Parietal lobe (tissue), 1 donor: ENCODE results near the gene DUS1L. TPM values are rescaled to one million over a fixed set of nuclear protein-coding genes. Genes with fewer than 3 reads are reported as not detected.

ENCODE experiments used
- total RNA-seq: library from RNA; depleted of rRNA; stranded (reverse); fragments of >200 nt; gene quantifications from one replicate; pipeline ENCODE4 v1.2.3, GENCODE V29; 2014

Gene DUS1L
- 34.4 TPM for total RNA-seq

DNA sequence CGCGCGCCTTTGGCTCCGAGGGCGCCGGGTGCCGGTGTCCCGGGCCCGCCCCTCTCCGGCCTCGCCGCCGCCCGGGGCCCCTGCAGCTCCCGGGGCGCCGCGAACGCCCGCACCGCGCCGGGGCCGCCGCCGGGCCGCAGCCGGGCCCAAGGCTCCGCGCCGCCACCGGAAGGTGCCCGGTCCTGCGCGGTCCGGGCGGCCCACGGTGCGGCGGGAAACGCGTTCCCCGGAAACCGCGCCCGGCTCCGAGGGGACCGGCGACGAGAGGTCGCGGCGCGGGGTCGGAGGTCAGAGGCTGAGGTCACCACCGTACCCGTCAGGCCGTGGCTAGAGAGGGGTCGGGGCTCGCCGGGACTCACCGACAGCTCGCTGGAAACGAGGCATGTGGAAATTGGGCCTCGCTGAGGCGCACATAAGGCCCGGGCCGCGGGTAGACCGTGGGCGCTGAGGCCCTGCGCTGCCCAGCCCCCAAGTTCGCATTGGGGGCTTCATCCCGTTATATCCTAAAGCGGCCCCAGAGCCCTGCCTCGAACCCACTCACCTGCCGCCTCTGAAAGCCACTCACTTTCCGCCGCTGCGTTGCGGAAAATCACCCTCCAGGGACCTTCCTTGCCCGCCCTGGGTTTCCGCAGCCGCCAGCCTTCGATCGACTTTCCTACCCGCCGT lies at the start of gene DUS1L:
Gene DUS1L, minus strand, starts transcription at position 167 of the 666 bp plus-strand sequence. CDS start 745 bp downstream, outside the sequence.

DNA sequence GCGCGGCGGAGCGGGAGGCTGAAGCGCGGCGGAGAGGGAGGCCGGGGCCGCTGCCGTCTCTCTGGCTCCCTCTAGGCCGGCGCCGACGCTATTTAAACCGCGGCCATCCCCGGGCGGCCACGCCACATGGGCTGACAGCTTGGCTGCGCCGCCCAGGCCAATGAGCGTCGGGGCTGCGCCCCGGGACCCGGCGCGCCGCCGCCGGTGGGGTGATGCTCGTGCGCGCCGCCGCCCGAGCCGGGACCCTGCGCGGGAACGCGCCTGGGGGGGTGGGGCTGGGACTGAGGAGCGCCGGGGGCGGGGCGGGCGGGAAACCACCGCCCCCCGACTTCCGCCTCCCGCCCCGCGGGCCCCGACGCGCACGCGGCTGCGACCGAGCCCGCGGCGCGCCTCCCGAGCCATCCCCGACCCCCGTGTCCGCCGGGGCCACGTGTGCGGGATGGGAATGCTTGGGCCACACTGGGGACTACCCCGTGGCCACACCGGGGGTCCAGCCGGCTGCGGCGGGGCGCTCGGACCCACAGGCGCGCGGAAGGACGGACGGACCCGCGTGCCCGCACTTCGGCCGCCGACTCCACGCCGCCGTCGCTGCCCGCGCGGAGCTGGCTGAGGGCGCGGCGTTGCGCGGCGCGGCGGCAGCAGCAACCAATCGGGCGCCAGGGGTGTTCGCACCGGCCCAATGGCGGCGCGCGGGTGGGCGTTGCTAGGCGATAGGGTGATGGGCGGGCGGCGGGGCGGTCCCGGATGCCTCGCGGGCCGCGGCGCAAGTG lies 32.8 kb upstream of the DUS1L start, which contains the start of gene FASN:
Gene FASN, minus strand, starts transcription at position 68 of the 770 bp plus-strand sequence. CDS start 1,791 bp downstream, outside the sequence.

DNA sequence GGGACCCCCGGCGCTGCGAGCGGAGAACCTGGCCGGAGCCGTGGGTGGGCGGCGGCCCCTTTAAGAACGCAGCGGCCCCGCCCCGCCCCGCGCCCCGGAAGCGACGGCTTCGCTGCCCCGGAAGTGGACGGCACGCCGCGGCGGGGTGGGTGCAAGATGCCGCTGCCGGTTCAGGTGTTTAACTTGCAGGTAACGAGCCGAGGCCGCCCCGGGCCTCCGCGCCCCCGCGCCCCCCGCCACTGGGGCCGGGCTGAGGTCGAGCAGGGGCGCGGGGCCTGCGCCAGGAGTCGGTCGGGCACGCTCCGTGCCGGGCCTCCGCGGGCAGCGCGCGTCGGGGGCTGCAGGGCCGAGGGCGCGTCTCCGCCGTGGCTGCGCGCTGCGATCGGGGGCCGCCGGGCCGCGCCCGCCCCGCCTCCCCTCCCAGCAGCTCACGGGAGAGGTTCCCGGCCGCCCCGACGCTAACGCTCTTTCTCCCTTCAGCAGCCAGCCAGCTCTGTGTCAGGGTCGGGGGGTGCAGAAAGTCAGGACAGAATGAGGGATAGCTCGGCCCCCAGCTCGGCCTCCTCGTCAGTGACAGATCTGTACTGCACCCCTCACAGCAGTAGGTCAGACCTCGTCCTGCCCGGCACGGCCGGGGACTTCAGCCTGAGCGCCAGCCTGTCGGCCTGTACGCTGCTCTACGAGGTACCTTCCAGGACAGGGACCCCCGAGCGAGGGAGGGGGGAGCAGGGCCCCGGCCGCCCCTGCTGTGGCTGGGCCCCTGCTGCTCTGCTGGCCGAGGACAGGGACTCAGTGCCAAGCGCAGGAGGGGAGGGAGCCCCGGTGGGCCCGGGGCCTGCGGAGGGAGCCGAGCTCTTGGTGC lies 13.6 kb downstream of the DUS1L start, which contains the start of the genes GPS1 and RFNG:
Gene GPS1, plus strand, starts transcription at position 123 of the 862 bp plus-strand sequence. Its CDS starts 34 bp downstream, at position 157.
Gene RFNG, minus strand, starts transcription at position 36 of the 862 bp plus-strand sequence. CDS start 45 bp downstream, outside the sequence.

DNA sequence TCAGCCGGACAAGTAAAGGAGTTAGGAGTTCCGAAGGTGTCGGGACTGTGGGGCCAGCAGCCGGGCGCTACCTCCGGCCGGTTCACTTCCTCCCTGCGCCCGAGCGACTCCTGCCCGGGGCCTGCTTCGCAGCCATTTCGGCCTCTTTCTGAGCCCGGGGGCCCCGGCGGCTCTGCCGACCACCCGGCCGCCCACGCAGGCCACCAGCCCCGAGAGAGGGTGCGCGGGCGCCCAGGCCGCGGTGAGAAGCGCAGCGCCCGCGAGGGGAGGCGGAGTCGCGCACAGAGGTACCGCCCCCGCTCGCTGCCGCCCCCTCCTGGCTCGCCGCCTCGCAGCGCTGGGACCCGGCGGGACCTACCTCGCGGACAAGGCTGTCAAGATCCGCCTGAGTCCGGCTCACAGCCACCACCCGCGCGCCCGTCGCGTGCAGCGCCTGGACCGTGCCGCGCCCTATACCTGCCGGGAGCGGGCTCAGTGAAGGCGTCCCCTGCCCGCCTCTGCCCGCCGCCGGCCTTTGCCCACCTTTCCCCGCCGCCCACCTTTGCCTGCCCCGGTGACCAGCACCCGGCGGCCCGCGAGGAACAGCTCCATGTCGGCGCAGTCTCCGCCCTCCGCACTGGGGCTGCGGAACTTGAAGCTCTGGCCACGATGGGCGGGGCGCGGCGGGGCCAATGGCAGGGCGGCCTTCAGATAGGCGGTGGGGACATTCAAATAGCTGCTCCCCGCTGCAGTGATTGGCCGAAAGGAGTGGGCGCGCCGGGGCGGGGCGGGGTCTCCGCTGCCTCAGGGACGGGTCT lies 28.3 kb downstream of the DUS1L start, which contains the start of gene DCXR:
Gene DCXR, minus strand, starts transcription at position 606 of the 797 bp plus-strand sequence. Its CDS starts 15 bp downstream, at position 591.

DNA sequence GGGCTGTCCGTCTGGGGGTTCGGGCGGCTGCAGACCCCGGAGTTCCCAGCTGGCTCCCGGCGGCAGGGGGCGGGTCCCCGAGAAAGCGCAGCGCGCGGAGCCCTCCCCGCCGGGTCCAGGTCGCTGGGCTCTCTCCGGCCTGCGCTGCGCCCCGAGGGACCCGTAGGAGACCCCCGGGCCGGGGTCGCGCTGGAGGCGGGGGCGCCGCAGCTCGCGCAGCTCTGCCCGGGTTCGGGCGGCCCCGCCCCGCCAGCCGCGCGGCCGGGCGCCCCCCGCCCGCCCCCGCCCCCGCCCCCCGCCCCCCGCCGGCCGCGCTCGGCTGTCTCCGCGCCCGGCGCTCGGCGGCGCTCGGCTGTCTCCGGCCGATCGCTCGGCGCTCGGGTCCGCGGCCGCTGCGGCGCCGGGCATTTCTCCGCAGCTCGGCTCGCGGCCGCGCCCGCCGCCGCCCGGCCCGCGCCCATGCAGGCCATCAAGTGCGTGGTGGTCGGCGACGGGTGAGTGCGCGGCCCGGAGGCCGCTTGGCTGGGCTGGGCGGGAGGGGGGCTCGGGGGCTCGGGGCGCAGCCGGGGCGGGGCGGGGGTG lies 34.2 kb downstream of the DUS1L start, which contains the start of gene RAC3:
Gene RAC3, plus strand, starts transcription at position 376 of the 582 bp plus-strand sequence. Its CDS starts 84 bp downstream, at position 460.

DNA sequence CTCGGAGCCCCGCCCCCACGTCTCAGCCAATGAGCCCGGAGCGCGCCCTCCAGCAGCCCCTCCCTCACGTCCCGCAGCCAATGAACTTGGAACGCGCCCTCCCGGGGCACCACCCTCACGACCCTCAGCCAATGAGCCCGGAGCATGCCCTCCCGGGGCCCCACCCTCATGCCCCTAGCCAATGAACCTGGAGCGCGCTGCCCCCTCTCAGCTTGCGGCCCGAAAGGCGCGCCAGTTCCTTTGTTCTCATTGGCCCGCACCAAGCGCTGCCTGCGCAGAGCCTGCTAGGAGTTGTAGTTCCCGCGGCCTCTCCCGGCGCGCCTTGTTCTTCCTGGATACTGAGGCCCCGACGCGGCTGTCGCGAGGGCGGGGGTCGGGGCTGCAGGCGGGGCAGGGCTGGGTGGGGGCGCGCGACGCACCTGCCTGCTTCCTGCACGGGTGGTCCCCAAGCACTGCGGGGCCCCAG lies 42.6 kb downstream of the DUS1L start, which contains the start of gene LRRC45:
Gene LRRC45, plus strand, starts transcription at position 325 of the 466 bp plus-strand sequence. CDS start 339 bp downstream, outside the sequence.

DNA sequence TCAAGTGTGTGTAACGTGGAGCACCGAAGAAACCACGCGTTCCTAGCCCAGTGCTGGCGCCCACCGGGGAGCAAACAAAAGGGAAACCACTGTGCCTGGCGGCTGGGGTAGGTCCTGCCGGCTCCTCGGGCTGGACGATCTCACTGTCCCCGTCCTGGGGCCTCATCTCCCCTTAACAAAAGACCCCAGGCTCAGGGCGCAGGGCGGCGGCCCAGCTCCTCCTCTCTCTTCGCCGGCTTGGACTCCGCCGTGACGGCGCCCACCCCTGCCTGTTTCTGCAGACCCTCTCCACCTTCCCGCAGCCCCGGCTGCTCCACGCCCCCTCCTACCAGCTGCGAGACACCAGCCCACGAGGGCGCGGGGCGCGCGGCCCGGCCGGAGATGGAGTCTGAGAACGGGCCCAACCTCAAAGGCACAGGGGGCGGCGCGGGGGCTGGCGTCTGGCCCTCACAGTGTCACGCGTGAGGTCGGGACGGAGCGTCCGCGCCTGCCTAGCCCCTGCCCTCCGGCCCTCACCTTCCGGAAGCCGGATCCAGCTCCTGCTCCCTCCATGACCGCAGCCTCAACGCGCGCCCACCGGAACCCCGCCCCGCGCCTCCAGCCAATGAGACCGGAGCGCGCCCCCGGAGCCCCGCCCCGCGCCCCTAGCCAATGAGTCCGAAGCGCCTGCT lies 43.2 kb downstream of the DUS1L start, which contains the start of gene CENPX:
Gene CENPX, minus strand, starts transcription at position 569 of the 671 bp plus-strand sequence. Its CDS starts 17 bp downstream, at position 552.

Other genes with a start within 250 kb of the DUS1L start
- gene MCRIP1, start 232.5 kb downstream of the DUS1L start, total RNA-seq, result 69.2 TPM
- not detected for gene PPP1R27, start 230.8 kb downstream of the DUS1L start, total RNA-seq
- gene P4HB, start 205.3 kb downstream of the DUS1L start, total RNA-seq, result 87.0 TPM
- 57.6 TPM for gene ARHGDIA, start 194.5 kb downstream of the DUS1L start, total RNA-seq
- gene ALYREF, start 174.2 kb downstream of the DUS1L start, total RNA-seq, result 62.3 TPM
- gene ANAPC11, start 174.1 kb downstream of the DUS1L start, total RNA-seq, result 57.0 TPM
- 2.5 TPM for gene NPB, start 163.6 kb downstream of the DUS1L start, total RNA-seq
- 31.3 TPM for gene PCYT2, start 154.4 kb downstream of the DUS1L start, total RNA-seq
- gene SIRT7, start 147.6 kb downstream of the DUS1L start, total RNA-seq, result 15.3 TPM
- gene MAFG, start 138.1 kb downstream of the DUS1L start, total RNA-seq, result 17.8 TPM
- gene PYCR1, start 128.5 kb downstream of the DUS1L start, total RNA-seq, result 18.2 TPM
- gene MYADML2, start 118.6 kb downstream of the DUS1L start, total RNA-seq, result not detected
- 0.63 TPM for gene NOTUM, start 104.6 kb downstream of the DUS1L start, total RNA-seq
- gene ASPSCR1, start 88.2 kb downstream of the DUS1L start, total RNA-seq, result 22.5 TPM
- gene CENPX, start 42.9 kb downstream of the DUS1L start, total RNA-seq, result 28.5 TPM
- gene LRRC45, start 42.5 kb downstream of the DUS1L start, total RNA-seq, result 24.7 TPM
- gene RAC3, start 34.1 kb downstream of the DUS1L start, total RNA-seq, result 80.4 TPM
- gene DCXR, start 28.1 kb downstream of the DUS1L start, total RNA-seq, result 16.3 TPM
- 27.2 TPM for gene RFNG, start 14.0 kb downstream of the DUS1L start, total RNA-seq
- 78.9 TPM for gene GPS1, start 13.9 kb downstream of the DUS1L start, total RNA-seq
- 128 TPM for gene FASN, start 32.4 kb upstream of the DUS1L start, total RNA-seq
- 72.0 TPM for gene CCDC57, start 147.0 kb upstream of the DUS1L start, total RNA-seq
- gene SLC16A3, start 163.2 kb upstream of the DUS1L start, total RNA-seq, result 2.8 TPM
- gene CSNK1D, start 207.9 kb upstream of the DUS1L start, total RNA-seq, result 42.3 TPM